GM21423 (cell line): ENCODE results near the gene MFRP.

Source experiments
- ATAC-seq: cut with Tn5 transposase; IDR thresholded peaks from one replicate; pipeline ENCODE4 v1.9.1; 2021; ENCODE audit warnings: mild to moderate bottlenecking, moderate library complexity; ENCODE audit not compliant: unreplicated experiment

MFRP gene

GRCh38 chr11:119319136-119319699 lies 27.3 kb downstream of the MFRP start:
- no peak for ATAC-seq

DNA sequence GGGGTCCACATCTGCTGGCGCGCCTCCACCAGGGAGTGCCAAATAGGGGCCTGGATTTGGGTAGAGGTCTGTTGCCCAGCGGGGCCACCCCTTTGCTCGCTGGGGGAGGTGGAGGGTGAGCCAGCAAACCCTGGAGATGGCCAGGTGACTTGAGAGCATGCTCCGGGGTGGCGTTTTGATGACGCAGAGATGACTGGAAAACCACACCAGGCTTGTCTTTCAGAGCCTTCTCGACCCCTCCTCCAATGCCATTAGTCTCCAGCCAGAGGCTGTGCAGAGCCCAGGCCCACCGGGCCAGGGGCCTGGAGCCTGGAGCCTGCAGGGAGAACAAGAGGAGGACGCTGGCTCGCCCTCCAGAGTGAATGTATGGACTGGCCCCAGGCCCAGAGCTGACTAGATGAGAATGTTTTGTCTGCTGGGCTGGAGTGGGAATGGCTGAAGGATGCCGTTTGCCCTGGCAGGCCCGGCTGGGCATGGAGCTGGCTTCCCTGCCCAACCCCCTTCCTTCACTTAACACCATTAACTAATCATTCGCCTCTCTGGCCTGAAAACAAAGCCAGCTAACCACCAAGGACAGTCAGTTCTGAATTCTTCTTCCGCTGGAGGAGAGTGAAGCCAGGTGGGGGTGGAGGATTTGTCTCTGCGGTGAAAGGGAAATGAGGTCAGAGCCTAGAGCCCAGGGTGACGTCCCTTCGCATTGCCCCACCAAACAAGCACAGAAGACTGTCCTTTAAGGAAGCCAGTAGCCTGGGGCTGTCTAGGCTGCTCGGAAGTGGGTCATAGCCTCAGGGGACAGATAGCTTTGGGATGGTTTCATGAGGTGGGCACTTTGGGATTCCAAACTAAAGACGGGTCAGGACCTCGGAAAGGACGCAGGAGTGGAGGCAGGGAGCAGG lies 28.0 kb downstream of the MFRP start:
- ATAC-seq = no peak

- ATAC-seq = no peak
Measured at GRCh38 chr11:119317592-119318239, 28.8 kb downstream of the MFRP start.

DNA sequence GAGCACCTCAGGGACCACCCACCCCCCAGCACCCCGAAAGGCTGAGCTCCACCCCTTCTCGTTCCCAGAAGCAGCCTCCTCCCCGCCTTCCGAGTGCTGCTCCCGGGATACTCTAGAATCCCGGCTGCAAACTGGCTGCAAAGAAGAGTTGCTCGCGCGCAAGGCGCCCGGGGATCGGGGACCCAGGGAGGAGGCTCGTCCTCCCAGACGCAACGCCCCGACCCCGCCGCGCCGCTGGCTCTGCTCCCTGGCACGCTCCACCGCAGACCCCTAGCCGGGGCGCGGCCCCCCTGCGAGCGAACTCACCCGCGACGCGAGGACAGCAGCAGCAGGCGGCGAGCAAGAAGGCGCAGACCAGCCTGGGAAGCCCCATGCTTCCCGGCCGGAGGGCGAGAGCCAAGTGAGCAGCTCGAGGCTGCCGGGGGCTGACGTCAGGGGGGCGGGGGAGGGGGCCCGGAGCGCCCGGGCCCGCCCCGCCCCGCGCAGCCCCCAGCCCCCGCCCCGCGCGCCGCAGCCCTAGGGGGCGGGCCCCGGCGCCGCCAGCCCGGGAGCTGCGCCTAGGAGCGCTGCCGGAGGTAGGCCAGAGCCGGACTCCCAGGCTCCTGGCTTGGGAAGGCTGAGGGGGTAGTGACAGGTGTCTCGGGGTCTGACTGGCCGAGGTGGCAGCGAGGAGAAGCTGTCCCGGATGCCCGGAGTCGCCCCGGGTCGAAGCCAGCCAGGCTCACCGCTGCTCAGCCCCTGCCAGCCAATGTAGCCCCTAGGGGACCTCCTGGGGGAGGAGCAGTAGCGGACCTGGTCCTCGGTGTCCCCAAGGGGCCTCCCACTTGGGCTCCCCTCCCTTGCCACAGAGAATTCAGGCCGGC lies 29.5 kb downstream of the MFRP start, which contains the start of gene MCAM:
Gene MCAM, minus strand, starts transcription at position 402 of the 863 bp plus-strand sequence. Its CDS starts 29 bp downstream, at position 373.
- no peak for ATAC-seq

DNA sequence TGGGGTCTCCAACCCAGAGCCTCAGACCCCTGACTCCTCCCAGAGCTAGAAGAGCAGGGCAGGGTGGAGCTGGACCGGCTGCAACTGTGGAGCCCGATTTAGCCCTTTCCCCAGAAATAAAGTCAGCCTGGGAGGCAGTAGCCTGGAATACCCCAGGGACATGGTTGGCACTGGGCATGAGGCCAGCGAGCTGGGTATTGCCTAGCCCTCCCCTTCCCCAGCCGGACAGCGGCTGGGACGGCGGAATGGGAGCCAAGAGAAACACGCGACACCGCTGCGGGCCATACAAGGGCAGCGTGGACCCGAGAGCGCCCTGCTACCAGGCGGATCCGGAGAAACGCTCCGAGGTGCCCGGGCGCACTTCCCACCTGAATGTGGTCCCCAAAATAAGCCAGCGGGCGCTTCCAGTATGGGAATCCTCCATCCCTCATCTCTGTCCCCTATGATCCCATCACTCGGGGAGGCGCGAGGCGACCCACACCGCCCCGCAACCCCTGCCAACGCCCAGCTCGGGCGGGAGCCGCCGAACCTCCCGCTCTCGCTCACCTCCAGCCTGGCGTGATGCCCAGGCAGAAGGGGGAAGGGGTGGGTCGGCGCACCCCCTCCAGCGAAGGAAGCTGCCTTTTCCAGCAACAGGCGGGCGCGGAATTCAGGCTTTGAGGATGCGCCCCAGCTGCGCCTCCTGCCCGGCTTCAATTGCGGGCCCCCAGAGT lies 30.3 kb downstream of the MFRP start:
- ATAC-seq = no peak

- ATAC-seq = no peak
Measured at GRCh38 chr11:119315131-119316015, 31.1 kb downstream of the MFRP start.

DNA sequence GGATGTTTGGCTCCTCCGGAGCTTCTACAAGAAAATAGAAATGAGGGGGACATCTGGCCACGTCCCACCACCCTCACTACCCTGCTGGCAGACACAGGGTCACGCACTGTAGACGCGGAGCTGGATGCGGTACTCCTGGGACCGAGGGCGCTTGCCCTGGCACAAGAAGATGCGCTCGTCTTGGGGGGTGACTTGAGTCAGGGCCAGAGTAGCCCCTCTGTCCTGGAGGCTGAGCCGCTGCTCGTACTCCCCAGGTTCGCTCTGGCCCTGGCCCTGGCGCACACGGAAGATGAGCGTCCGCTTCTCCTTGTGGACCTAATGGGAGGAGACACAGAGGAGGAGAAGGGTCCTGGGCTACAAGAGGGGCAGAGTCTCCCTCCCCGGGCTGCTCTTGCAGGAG lies 31.8 kb downstream of the MFRP start:
- ATAC-seq = no peak

GRCh38 chr11:119310682-119311052 lies 35.8 kb downstream of the MFRP start:
- no peak for ATAC-seq

DNA sequence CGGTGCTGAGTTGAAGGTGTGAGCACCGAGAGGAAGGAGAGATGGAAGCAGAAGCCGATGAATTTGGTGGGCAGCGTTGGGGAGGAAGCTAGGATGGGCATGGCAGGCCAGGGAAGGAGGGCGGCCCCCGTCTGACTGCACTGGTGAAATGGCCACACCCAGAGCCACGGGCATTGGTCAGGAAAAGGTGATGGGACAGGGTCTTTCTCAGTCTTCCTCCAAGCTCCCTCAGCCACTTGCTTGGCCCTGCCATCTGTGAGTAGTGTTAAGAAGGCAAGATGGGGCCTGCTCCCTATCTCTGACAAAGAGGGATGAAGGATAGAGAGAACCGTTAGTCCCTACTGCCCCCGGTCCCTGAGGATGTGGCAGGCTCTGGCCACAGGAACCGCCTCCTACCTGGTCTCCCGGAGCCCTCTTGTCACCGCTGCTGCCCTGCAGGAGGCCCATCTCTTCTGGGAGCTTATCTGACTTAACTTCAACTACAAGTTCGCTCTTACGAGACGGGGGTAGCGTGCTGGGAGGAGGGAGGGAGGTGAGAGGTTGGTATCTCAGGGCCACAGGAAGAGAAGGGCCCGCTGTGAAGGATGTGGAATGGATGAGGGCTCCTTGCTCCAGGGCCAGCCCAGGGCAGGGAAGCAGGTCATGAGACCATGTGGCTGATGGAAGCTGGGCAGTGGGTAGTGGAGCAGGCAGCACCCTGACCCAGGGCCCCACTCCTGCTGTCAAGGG lies 36.4 kb downstream of the MFRP start:
- ATAC-seq = no peak

GRCh38 chr11:119309411-119309810 lies 37.1 kb downstream of the MFRP start:
- ATAC-seq = no peak

- ATAC-seq = no peak
Measured at GRCh38 chr11:119307974-119308373, 38.5 kb downstream of the MFRP start.

- no peak for ATAC-seq
Measured at GRCh38 chr11:119307219-119307618, 39.3 kb downstream of the MFRP start.

DNA sequence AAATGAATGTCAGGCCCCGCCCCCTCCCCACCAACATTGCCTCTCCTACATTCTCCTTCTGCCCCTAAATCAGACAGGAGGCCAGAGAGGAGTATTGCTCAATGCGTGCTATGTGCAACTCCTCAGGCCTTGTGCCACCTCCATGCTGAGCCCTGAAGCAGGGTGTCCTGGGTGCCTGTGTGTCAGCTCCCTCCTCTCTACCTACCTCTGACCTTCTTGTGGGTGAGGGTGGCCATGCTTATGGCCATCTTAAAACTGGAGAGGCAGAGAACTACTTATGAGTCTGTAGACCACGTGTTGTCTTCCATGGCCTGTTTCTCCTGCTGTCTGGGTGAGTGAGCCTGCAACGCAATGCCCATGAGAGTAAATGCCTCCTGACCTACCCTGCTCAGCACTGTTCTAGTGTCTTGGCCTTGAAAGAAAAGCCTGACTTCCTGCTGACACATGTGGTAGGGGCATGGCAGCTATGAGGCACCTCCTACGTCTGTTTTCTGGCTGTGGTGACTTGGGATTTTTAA lies 40.1 kb downstream of the MFRP start:
- ATAC-seq = no peak

- no peak for ATAC-seq
Measured at GRCh38 chr11:119305556-119306372, 40.7 kb downstream of the MFRP start.

DNA sequence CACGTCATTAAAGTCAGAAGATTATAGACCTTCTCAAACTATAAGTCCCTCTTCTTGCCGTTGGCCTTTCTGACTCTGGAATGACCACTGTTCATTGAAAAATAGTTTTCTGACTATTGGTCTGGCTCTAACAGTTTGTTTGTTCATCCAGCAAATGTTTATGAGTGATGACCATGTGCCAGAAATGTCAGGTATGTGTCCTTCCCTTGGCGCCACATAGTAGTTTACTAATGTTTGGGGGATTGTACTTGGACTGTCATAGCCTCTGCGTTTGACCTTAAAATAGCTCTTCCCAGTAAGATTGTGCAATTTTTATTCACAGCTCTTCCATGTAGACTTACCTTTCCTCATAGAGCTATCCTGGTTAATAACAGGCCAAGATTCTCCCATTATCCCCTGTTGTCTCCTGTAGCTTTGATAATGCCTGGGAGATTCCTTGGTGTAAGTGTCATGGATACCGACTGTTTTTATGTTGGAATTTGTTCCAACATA lies 43.2 kb downstream of the MFRP start:
- no peak for ATAC-seq

DNA sequence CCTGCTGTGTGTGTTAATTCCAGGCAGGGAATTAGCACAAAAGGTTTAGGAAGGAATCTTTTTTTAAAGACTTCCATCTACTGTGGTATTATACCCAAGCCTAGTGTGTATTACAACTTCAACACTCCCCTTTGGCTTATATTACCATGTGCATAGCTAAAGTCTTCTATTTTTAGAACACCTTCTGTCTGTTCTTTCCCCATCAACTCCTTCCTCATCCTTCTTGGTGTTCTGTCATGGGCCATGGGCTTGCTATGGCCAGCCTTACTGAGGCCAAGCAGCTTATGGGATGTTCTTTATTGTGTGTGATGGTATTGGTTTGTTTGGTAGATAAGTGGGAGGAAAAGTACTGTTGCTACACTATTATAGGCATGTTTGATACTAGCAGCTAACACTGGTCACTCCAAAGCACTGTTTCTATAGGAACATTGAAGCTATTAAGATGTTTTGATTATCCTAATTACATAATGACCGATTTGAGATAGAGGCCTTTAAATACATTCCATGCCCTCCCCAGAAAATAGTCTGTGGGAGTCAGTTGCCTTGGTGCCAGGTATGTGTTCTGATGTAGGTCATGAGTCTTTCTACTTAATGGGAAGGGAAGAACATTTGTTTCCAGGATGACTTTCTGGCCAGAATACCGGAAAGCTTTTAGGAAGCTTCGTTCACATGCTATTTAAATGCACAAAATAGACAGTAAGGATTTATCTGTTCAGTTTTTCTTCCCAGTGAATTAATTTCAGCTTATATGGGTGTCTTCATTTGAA lies 46.1 kb downstream of the MFRP start:
- ATAC-seq = no peak

GRCh38 chr11:119299416-119299815 lies 47.1 kb downstream of the MFRP start:
- no peak for ATAC-seq
